22Rv1 (cell line): Measurements from ENCODE around the gene CRELD2.

Experiments
- H3K27ac ChIP-seq: fragments of 450-650 bp; 2 replicates; pipeline ENCODE4 v1.5.1; 2017
- CTCF ChIP-seq: fragments of 450-650 bp; IDR thresholded peaks from 2 replicates; pipeline ENCODE4 v1.5.1; 2017; ENCODE audit warnings: mild to moderate bottlenecking
- ZFX ChIP-seq: fragments of 450-650 bp; IDR thresholded peaks from 2 replicates; pipeline ENCODE4 v1.6.1; 2017; ENCODE audit warnings: antibody characterized with exemption, borderline replicate concordance

The CRELD2 gene

GRCh38 chr22:49962751-49963646, 44.6 kb downstream of the CRELD2 start:
- peak overlapping the region; percentile 98 for H3K27ac ChIP-seq
- no peak for TF ChIP-seq ZFX
- TF ChIP-seq CTCF = no peak

GRCh38 chr22:49963647-49964026, 45.2 kb downstream of the CRELD2 start:
- TF ChIP-seq ZFX (no peak), CTCF (no peak)
- H3K27ac ChIP-seq = peak overlapping the region; percentile 98

- H3K27ac ChIP-seq = peak overlapping the region; percentile 98
- TF ChIP-seq ZFX (no peak), CTCF (no peak)
These were observed 46.0 kb downstream of the CRELD2 start for GRCh38 chr22:49964136-49965090.

- TF ChIP-seq ZFX (no peak), CTCF (no peak)
- peak overlapping the region; percentile 98 for H3K27ac ChIP-seq
These were observed 46.9 kb downstream of the CRELD2 start for GRCh38 chr22:49965091-49966040.

DNA sequence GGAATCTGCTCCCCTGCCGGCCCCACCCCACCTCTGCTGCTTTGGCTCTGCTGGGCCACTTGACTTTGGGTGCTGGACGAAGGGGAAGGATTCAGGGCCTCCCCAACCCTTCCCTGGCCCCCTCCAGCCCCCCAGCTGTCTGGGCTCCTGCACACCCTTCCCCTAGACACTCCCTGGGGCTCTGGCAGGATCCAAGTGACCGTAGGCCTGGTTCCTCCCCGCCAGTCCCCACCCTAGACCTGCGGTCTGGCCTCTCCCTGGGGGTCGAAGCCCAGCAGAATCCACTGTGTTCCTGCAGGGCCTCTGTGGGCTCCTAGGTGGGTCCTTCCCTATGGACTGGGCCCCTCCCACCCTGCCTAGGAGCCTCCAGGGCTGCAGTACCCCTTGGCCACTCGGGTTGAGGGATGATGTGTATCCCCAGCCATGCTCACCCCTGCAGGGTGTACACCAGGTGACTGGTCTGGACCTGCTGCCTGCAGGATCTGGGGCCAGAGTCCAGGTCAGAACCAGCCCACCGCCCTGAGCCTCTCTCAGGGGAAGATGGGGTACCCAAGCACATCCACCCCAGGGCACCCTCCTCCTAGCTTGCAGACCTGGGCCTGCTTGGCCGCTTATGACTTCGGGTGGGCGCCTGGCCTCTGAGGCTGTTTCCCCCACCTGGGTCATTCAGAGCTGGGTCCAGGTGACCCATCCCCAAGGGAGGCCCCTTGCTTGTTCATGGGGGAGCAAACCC, 47.8 kb downstream of the CRELD2 start:
- TF ChIP-seq ZFX (no peak), CTCF (no peak)
- peak overlapping the region; percentile 98 for H3K27ac ChIP-seq
